Cardiac muscle cell (in vitro differentiated cells and primary cell): ENCODE data around the gene POU2AF1. TPM values are rescaled to one million over a fixed set of nuclear protein-coding genes. Genes with fewer than 3 reads are reported as not detected.

Experiments used
- DNase-seq, 2 donors: peaks; one replicate each; pipeline versions ENCODE4 v3.0.0 to v3.0.0-alpha.2; 2010 to 2017; ENCODE audit warnings: low read depth in 1 of 2, low spot score in 1 of 2
- H3K27ac ChIP-seq: fragments of 200-600 bp; sonication (generic); 2 replicates; pipeline ENCODE4 v1.5.1; 2016
- H3K27me3 ChIP-seq: fragments of 200-600 bp; sonication (generic); 2 replicates; pipeline ENCODE4 v1.6.0; 2016; ENCODE audit warnings: control low read depth
- H3K36me3 ChIP-seq: fragments of 200-600 bp; sonication (generic); 2 replicates; pipeline ENCODE4 v1.5.1; 2016; ENCODE audit warnings: control low read depth
- H3K4me1 ChIP-seq: fragments of 200-600 bp; sonication (generic); 2 replicates; pipeline ENCODE4 v1.8.1; 2017; ENCODE audit warnings: low read depth, mild to moderate bottlenecking, mixed run types
- H3K4me3 ChIP-seq: fragments of 200-600 bp; sonication (generic); 2 replicates; pipeline ENCODE4 v1.5.1; 2016; ENCODE audit warnings: mild to moderate bottlenecking
- H3K9me3 ChIP-seq: fragments of 200-600 bp; sonication (generic); 2 replicates; pipeline ENCODE4 v1.5.1; 2017; ENCODE audit warnings: low read depth, mild to moderate bottlenecking, control low read depth
- CTCF ChIP-seq: IDR thresholded peaks from 2 replicates; pipeline ENCODE4 v1.5.1; 2012; ENCODE audit warnings: low read depth, mild to moderate bottlenecking, low read length
- polyA plus RNA-seq: library from polyadenylated mRNA; unstranded; fragments of >200 nt; fragmentation: Nextera tagmentation; extraction: Ambion mirVana; gene quantifications from 2 replicates; pipeline ENCODE4 v1.2.1, GENCODE V29; 2016
- total RNA-seq: library from RNA; depleted of rRNA; stranded (reverse); fragments of >200 nt; gene quantifications from 2 replicates; pipeline ENCODE4 v1.2.3, GENCODE V29; 2016

POU2AF1 gene
- total and polyA plus RNA-seq, 2 experiments from 2014 or later = not detected

GRCh38 chr11:111391328-111392124 is 12.5 kb upstream of the POU2AF1 start:
- Histone ChIP-seq H3K4me1 (no peaks in the 10 kb centered on the region), H3K27me3 (no peaks in the 10 kb centered on the region)

GRCh38 chr11:111388842-111389241 is 9.8 kb upstream of the POU2AF1 start:
- DNase-seq = no peak
- Histone ChIP-seq H3K4me1 (no peaks in the 10 kb centered on the region), H3K27ac (no peak overlapping the region), H3K4me3 (no peak overlapping the region), H3K27me3 (no peaks in the 10 kb centered on the region), H3K36me3 (no peaks in the 10 kb centered on the region), H3K9me3 (no peaks in the 10 kb centered on the region)
- no peak for TF ChIP-seq CTCF

More at GRCh38 chr11:111391328-111392124, 12.5 kb upstream of the POU2AF1 start:
- H3K4me3 ChIP-seq = no peak overlapping the region
- no peaks in the 10 kb centered on the region for H3K36me3 ChIP-seq
- H3K9me3 ChIP-seq = no peaks in the 10 kb centered on the region
- no peak for TF ChIP-seq CTCF
- no peak for DNase-seq
- no peak overlapping the region for H3K27ac ChIP-seq

- H3K4me1 ChIP-seq = no peaks in the 10 kb centered on the region
- no peak for DNase-seq
- no peak overlapping the region for H3K27ac ChIP-seq
- no peaks in the 10 kb centered on the region for H3K9me3 ChIP-seq
- no peak for TF ChIP-seq CTCF
- no peaks in the 10 kb centered on the region for H3K27me3 ChIP-seq
- H3K4me3 ChIP-seq = no peak overlapping the region
- H3K36me3 ChIP-seq = no peaks in the 10 kb centered on the region
These were observed 9.3 kb upstream of the POU2AF1 start for GRCh38 chr11:111388420-111388819.

GRCh38 chr11:111387363-111387762 is 8.3 kb upstream of the POU2AF1 start:
- Histone ChIP-seq H3K36me3 (no peaks in the 10 kb centered on the region), H3K9me3 (no peaks in the 10 kb centered on the region), H3K27me3 (no peaks in the 10 kb centered on the region), H3K4me1 (no peaks in the 10 kb centered on the region), H3K27ac (no peak overlapping the region), H3K4me3 (no peak overlapping the region)
- no peak for DNase-seq
- no peak for TF ChIP-seq CTCF

GRCh38 chr11:111386611-111387150 is 7.6 kb upstream of the POU2AF1 start:
- DNase-seq = no peak
- no peak overlapping the region for H3K4me3 ChIP-seq

More at GRCh38 chr11:111386611-111387150, 7.6 kb upstream of the POU2AF1 start:
- Histone ChIP-seq H3K9me3 (no peaks in the 10 kb centered on the region), H3K36me3 (no peaks in the 10 kb centered on the region), H3K27me3 (no peaks in the 10 kb centered on the region), H3K4me1 (no peaks in the 10 kb centered on the region), H3K27ac (no peak overlapping the region)
- no peak for TF ChIP-seq CTCF
